Left ventricle myocardium inferior (tissue), 1 donor: ENCODE data around the gene MRAP2. TPM values are rescaled to one million over a fixed set of nuclear protein-coding genes. Genes with fewer than 3 reads are reported as not detected.
"Not testable (repeated sequence)": the region's sequence is repeated elsewhere in the genome, so short reads cannot be mapped to it uniquely, and the experiment has no call there.

Experiments used
- DNase-seq: peaks from one replicate; pipeline ENCODE4 v3.0.0-alpha.2; 2020
- H3K27ac ChIP-seq: fragments of 200-600 bp; replicated peaks from 2 replicates; pipeline ENCODE4 v1.8.0; 2021
- H3K27me3 ChIP-seq: fragments of 200-600 bp; 2 replicates; pipeline ENCODE4 v1.8.0; 2021; ENCODE audit warnings: low read depth
- H3K36me3 ChIP-seq: fragments of 200-600 bp; 2 replicates; pipeline ENCODE4 v1.8.0; 2021
- H3K4me1 ChIP-seq: fragments of 200-600 bp; 2 replicates; pipeline ENCODE4 v1.8.0; 2021
- H3K4me3 ChIP-seq: fragments of 200-600 bp; 2 replicates; pipeline ENCODE4 v1.8.0; 2021; ENCODE audit warnings: mild to moderate bottlenecking, moderate library complexity
- H3K9me3 ChIP-seq: fragments of 200-600 bp; replicated peaks from 2 replicates; pipeline ENCODE4 v1.8.0; 2021
- CTCF ChIP-seq: fragments of 200-600 bp; IDR thresholded peaks from 2 replicates; pipeline ENCODE4 v1.8.0; 2021; ENCODE audit warnings: antibody characterized with exemption, mild to moderate bottlenecking, borderline replicate concordance
- intact Hi-C: fragments of 100-400 bp; cut with micrococcal nuclease; formaldehyde crosslinking; loops from one replicate; pipeline ENCODE4 v1.11.0; 2022
- total RNA-seq: library from RNA; stranded (reverse); fragmentation: NEBNext Ultra II Directional; extraction: Animal tissue kit (Norgen Biotek cat#: 25700); gene quantifications from one replicate; pipeline ENCODE4 v1.2.1, GENCODE V29; 2021
- donor health status: DM: no; HTN: yes; CAD: no; lungs with severe emphysema.

Gene MRAP2
- total RNA-seq, 1 donor from 2014 or later, result 0.16 TPM

GRCh38 chr6:84089552-84089951 is 56.0 kb downstream of the MRAP2 start:
- H3K4me3 ChIP-seq, result no peak overlapping the region
- no peaks in the 10 kb centered on the region for H3K36me3 ChIP-seq
- no peak overlapping the region for H3K27ac ChIP-seq
- DNase-seq, result no peak
- TF ChIP-seq CTCF, result no peak
- intact Hi-C loops, result no loop called here
- peaks cover 7% of the 10 kb centered on the region for H3K9me3 ChIP-seq
- H3K27me3 ChIP-seq, result peaks cover 5% of the 10 kb centered on the region
- H3K4me1 ChIP-seq, result no peaks in the 10 kb centered on the region

- intact Hi-C loops, result no loop called here
- H3K9me3 ChIP-seq, result peaks cover 7% of the 10 kb centered on the region
- TF ChIP-seq CTCF, result no peak
- H3K27ac ChIP-seq, result no peak overlapping the region
- no peaks in the 10 kb centered on the region for H3K4me1 ChIP-seq
- no peak overlapping the region for H3K4me3 ChIP-seq
- DNase-seq, result no peak
- no peaks in the 10 kb centered on the region for H3K36me3 ChIP-seq
- no peaks in the 10 kb centered on the region for H3K27me3 ChIP-seq
These were observed 60.2 kb downstream of the MRAP2 start for GRCh38 chr6:84093441-84094435.

GRCh38 chr6:84095156-84095555 is 61.6 kb downstream of the MRAP2 start:
- DNase-seq, result no peak
- TF ChIP-seq CTCF, result no peak
- intact Hi-C loops, result no loop called here

GRCh38 chr6:84103029-84103428 is 69.5 kb downstream of the MRAP2 start:
- TF ChIP-seq CTCF, result no peak
- intact Hi-C loops, result no loop called here
- Histone ChIP-seq H3K27ac (no peak overlapping the region), H3K4me3 (no peak overlapping the region), H3K4me1 (no peaks in the 10 kb centered on the region), H3K36me3 (no peaks in the 10 kb centered on the region), H3K27me3 (no peaks in the 10 kb centered on the region), H3K9me3 (peaks cover 3% of the 10 kb centered on the region)
- DNase-seq, result no peak

More at GRCh38 chr6:84095156-84095555, 61.6 kb downstream of the MRAP2 start:
- no peaks in the 10 kb centered on the region for H3K4me1 ChIP-seq
- H3K27me3 ChIP-seq, result no peaks in the 10 kb centered on the region
- no peaks in the 10 kb centered on the region for H3K36me3 ChIP-seq
- H3K4me3 ChIP-seq, result no peak overlapping the region
- H3K9me3 ChIP-seq, result peaks cover 7% of the 10 kb centered on the region
- no peak overlapping the region for H3K27ac ChIP-seq

- H3K36me3 ChIP-seq, H3K4me1 ChIP-seq, H3K9me3 ChIP-seq, H3K27me3 ChIP-seq, H3K27ac ChIP-seq, H3K4me3 ChIP-seq, intact Hi-C loops, DNase-seq: not testable (repeated sequence)
These were observed 71.8 kb downstream of the MRAP2 start for GRCh38 chr6:84105215-84105924.

GRCh38 chr6:84107495-84107894 is 73.9 kb downstream of the MRAP2 start:
- Histone ChIP-seq H3K27me3 (no peaks in the 10 kb centered on the region), H3K27ac (no peak overlapping the region), H3K4me3 (no peak overlapping the region), H3K36me3 (no peaks in the 10 kb centered on the region), H3K4me1 (no peaks in the 10 kb centered on the region), H3K9me3 (peaks cover 3% of the 10 kb centered on the region)
- no peak for DNase-seq
- no peak for TF ChIP-seq CTCF
- intact Hi-C loops, result no loop called here

- H3K4me1 ChIP-seq, H3K27me3 ChIP-seq, H3K4me3 ChIP-seq, H3K27ac ChIP-seq, H3K36me3 ChIP-seq, intact Hi-C loops, DNase-seq, H3K9me3 ChIP-seq: not testable (repeated sequence)
These were observed 77.8 kb downstream of the MRAP2 start for GRCh38 chr6:84111351-84111750.

GRCh38 chr6:84114933-84115594 is 81.5 kb downstream of the MRAP2 start:
- H3K4me3 ChIP-seq, H3K9me3 ChIP-seq, H3K27ac ChIP-seq, H3K36me3 ChIP-seq, H3K27me3 ChIP-seq, DNase-seq, intact Hi-C loops, H3K4me1 ChIP-seq: not testable (repeated sequence)
